Measurements from ENCODE around the gene ZFP91. TPM values are rescaled to one million over a fixed set of nuclear protein-coding genes. Genes with fewer than 3 reads are reported as not detected.

Gene ZFP91
- polyA plus RNA-seq, 3 donors = 64.1 to 69.4 (median 64.7) TPM

GRCh38 chr11:58658623-58659022, 79.8 kb downstream of the ZFP91 start:
- no peak for DNase-seq (ENCODE audit: low read depth in 3 of 3, low spot score in 2 of 3)

- DNase-seq (ENCODE audit: low read depth in 3 of 3, low spot score in 2 of 3) = no peak
Observed at GRCh38 chr11:58659404-58659803, 80.5 kb downstream of the ZFP91 start.

GRCh38 chr11:58659910-58660570, 81.2 kb downstream of the ZFP91 start:
- no peak for DNase-seq (ENCODE audit: low read depth in 3 of 3, low spot score in 2 of 3)

Other genes with a start within 250 kb of the ZFP91 start
- not detected for gene OR5B17, start 220.0 kb upstream of the ZFP91 start, polyA plus RNA-seq (ENCODE audit: insufficient read length in 3 of 3)
- gene OR5B3, start 172.2 kb upstream of the ZFP91 start, polyA plus RNA-seq (ENCODE audit: insufficient read length in 3 of 3) = not detected
- gene OR5B2, start 150.9 kb upstream of the ZFP91 start, polyA plus RNA-seq (ENCODE audit: insufficient read length in 3 of 3) = not detected
- not detected for gene OR5B12, start 136.8 kb upstream of the ZFP91 start, polyA plus RNA-seq (ENCODE audit: insufficient read length in 3 of 3)
- not detected for gene OR5B21, start 71.0 kb upstream of the ZFP91 start, polyA plus RNA-seq (ENCODE audit: insufficient read length in 3 of 3)
- gene LPXN, start 3.2 kb upstream of the ZFP91 start, polyA plus RNA-seq (ENCODE audit: insufficient read length in 3 of 3) = 1 to 10 TPM; 7.6 to 8.5 (median 8.4) TPM
- 1 to 10 TPM; 1.0 to 1.3 (median 1.2) TPM for gene CNTF, start 43.6 kb downstream of the ZFP91 start, polyA plus RNA-seq (ENCODE audit: insufficient read length in 3 of 3)
- 100 to 1,000 TPM; 142 to 200 (median 185) TPM for gene GLYAT, start 152.9 kb downstream of the ZFP91 start, polyA plus RNA-seq (ENCODE audit: insufficient read length in 3 of 3)